MM.1S (cell line): ENCODE measurements around the gene KRT38.

Experiments
- DNase-seq: peaks from one replicate; pipeline ENCODE4 v3.0.0-alpha.2; 2015
- H2AFZ ChIP-seq: fragments of 300-600 bp; sonication (generic); 2 replicates; pipeline ENCODE4 v1.6.0; 2016; ENCODE audit warnings: antibody characterized with exemption, low read length
- H3F3A ChIP-seq: fragments of 300-600 bp; sonication (generic); 2 replicates; pipeline ENCODE4 v1.6.1; 2016; ENCODE audit warnings: mild to moderate bottlenecking, antibody characterized with exemption, low read length, moderate library complexity, mixed read lengths; ENCODE audit not compliant: insufficient read depth
- H3K27ac ChIP-seq: fragments of 300-600 bp; sonication (generic); 2 replicates; pipeline ENCODE4 v1.5.1; 2016; ENCODE audit warnings: mild to moderate bottlenecking, low read length
- H3K27me3 ChIP-seq: fragments of 300-600 bp; sonication (generic); replicated peaks from 2 replicates; pipeline ENCODE4 v1.6.0; 2016; ENCODE audit warnings: low read length; ENCODE audit not compliant: insufficient read depth
- H3K36me3 ChIP-seq: fragments of 300-600 bp; sonication (generic); replicated peaks from 2 replicates; pipeline ENCODE4 v1.6.1; 2016; ENCODE audit warnings: mild to moderate bottlenecking, low read length, mixed read lengths; ENCODE audit not compliant: insufficient read depth
- H3K4me1 ChIP-seq: fragments of 300-600 bp; sonication (generic); 2 replicates; pipeline ENCODE4 v1.6.1; 2016; ENCODE audit warnings: low read length, mixed read lengths
- H3K4me2 ChIP-seq: fragments of 300-600 bp; sonication (generic); 2 replicates; pipeline ENCODE4 v1.6.0; 2016; ENCODE audit warnings: low read depth, low read length
- H3K4me3 ChIP-seq: fragments of 300-600 bp; sonication (generic); 2 replicates; pipeline ENCODE4 v1.5.1; 2016; ENCODE audit warnings: low read length, mixed read lengths
- H3K79me2 ChIP-seq: fragments of 300-600 bp; sonication (generic); 2 replicates; pipeline ENCODE4 v1.6.1; 2016; ENCODE audit warnings: mixed run types, low read length, mixed read lengths
- H3K9ac ChIP-seq: fragments of 300-600 bp; sonication (generic); 2 replicates; pipeline ENCODE4 v1.6.1; 2016; ENCODE audit warnings: low read length, mixed read lengths
- H3K9me2 ChIP-seq: fragments of 300-600 bp; sonication (generic); replicated peaks from 2 replicates; pipeline ENCODE4 v1.6.1; 2016; ENCODE audit warnings: mild to moderate bottlenecking, low read length, mixed read lengths; ENCODE audit not compliant: insufficient read depth
- H3K9me3 ChIP-seq: fragments of 300-600 bp; sonication (generic); replicated peaks from 2 replicates; pipeline ENCODE4 v1.6.1; 2016; ENCODE audit warnings: mild to moderate bottlenecking, low read length, mixed read lengths; ENCODE audit not compliant: insufficient read depth
- H4K20me1 ChIP-seq: fragments of 300-600 bp; sonication (generic); 2 replicates; pipeline ENCODE4 v1.6.1; 2016; ENCODE audit warnings: mild to moderate bottlenecking, low read length, moderate library complexity, mixed read lengths; ENCODE audit not compliant: insufficient read depth
- EZH2 ChIP-seq: fragments of 300-600 bp; sonication (generic); optimal IDR thresholded peaks from 2 replicates; pipeline ENCODE3; 2017; ENCODE audit warnings: low read depth, mild to moderate bottlenecking, antibody characterized with exemption, low read length, mixed read lengths
- EZH2phosphoT487 ChIP-seq: fragments of 300-600 bp; sonication (generic); IDR thresholded peaks from 2 replicates; pipeline ENCODE4 v1.6.1; 2018; ENCODE audit warnings: antibody characterized with exemption, low read length
- TF ChIP-seq, protein P1 (sequence below): fragments of 300-600 bp; sonication (generic); IDR thresholded peaks from 2 replicates; pipeline ENCODE4 v1.5.1; 2016; ENCODE audit warnings: antibody characterized with exemption, low read length, mixed read lengths

Gene KRT38

DNA sequence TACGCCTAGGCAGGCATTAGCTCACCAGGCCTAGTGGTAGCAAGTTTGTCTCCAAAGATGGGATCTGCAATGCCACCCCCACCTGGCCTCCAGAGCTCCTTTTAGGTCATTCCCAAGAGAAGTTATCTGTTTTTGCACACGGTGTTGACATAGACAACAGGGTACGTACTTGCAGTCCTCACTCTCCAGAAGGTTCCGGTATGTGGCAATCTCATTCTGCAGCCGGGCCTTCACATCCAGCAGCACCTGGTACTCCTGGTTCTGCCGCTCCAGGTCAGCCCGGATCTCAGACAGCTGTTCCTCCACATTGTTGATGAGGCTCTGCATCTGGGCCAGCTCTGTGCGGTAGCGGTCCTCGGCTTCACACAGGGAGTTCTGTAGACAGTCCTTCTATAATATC, 33.6 kb downstream of the KRT38 start:
- no peaks in the 10 kb centered on the region for H4K20me1 ChIP-seq
- H3K4me1 ChIP-seq, result no peaks in the 10 kb centered on the region
- H2AFZ ChIP-seq, result no peak overlapping the region
- no peaks in the 10 kb centered on the region for H3K27me3 ChIP-seq
- H3K4me3 ChIP-seq, result no peak overlapping the region
- H3K79me2 ChIP-seq, result no peaks in the 10 kb centered on the region
- TF ChIP-seq, protein P1, sequence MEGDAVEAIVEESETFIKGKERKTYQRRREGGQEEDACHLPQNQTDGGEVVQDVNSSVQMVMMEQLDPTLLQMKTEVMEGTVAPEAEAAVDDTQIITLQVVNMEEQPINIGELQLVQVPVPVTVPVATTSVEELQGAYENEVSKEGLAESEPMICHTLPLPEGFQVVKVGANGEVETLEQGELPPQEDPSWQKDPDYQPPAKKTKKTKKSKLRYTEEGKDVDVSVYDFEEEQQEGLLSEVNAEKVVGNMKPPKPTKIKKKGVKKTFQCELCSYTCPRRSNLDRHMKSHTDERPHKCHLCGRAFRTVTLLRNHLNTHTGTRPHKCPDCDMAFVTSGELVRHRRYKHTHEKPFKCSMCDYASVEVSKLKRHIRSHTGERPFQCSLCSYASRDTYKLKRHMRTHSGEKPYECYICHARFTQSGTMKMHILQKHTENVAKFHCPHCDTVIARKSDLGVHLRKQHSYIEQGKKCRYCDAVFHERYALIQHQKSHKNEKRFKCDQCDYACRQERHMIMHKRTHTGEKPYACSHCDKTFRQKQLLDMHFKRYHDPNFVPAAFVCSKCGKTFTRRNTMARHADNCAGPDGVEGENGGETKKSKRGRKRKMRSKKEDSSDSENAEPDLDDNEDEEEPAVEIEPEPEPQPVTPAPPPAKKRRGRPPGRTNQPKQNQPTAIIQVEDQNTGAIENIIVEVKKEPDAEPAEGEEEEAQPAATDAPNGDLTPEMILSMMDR, result no peak
- H3K9me2 ChIP-seq, result no peaks in the 10 kb centered on the region
- H3K36me3 ChIP-seq, result no peaks in the 10 kb centered on the region
- no peak overlapping the region for H3K27ac ChIP-seq
- H3F3A ChIP-seq, result no peaks in the 10 kb centered on the region
- H3K9me3 ChIP-seq, result no peaks in the 10 kb centered on the region
- no peak overlapping the region for H3K4me2 ChIP-seq
- no peak overlapping the region for H3K9ac ChIP-seq
- no peak for DNase-seq

DNA sequence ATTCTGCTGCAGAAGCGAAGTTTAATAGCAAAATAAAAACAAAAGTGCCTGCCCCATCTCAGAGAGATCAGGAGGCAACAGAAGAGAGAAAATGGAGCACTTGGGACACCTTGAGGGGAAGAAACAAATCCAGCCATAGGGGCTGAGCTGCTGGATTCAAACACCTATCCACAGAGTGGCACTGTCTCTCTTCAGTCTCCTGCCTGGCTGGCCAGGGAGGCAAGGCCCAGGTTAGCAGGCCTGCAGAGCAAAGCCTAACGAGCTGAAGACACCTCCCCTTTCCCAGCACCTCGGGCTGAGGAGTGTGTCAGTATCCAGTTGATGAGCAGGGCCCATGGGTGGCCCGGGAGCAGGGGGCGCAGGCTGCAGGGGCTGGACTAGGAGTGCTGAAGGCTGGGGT, 34.6 kb downstream of the KRT38 start:
- Histone ChIP-seq H3K9ac (no peak overlapping the region), H3K79me2 (no peaks in the 10 kb centered on the region), H3K36me3 (no peaks in the 10 kb centered on the region), H2AFZ (no peak overlapping the region), H3K9me3 (no peaks in the 10 kb centered on the region), H3K9me2 (no peaks in the 10 kb centered on the region), H3K4me3 (no peak overlapping the region), H3K4me2 (no peak overlapping the region), H4K20me1 (no peaks in the 10 kb centered on the region), H3K27me3 (no peaks in the 10 kb centered on the region), H3K4me1 (no peaks in the 10 kb centered on the region), H3F3A (no peaks in the 10 kb centered on the region), H3K27ac (no peak overlapping the region)
- DNase-seq, result no peak
- TF ChIP-seq EZH2phosphoT487 (no peak), EZH2 (no peak)
- TF ChIP-seq, protein P1, result no peak

DNA sequence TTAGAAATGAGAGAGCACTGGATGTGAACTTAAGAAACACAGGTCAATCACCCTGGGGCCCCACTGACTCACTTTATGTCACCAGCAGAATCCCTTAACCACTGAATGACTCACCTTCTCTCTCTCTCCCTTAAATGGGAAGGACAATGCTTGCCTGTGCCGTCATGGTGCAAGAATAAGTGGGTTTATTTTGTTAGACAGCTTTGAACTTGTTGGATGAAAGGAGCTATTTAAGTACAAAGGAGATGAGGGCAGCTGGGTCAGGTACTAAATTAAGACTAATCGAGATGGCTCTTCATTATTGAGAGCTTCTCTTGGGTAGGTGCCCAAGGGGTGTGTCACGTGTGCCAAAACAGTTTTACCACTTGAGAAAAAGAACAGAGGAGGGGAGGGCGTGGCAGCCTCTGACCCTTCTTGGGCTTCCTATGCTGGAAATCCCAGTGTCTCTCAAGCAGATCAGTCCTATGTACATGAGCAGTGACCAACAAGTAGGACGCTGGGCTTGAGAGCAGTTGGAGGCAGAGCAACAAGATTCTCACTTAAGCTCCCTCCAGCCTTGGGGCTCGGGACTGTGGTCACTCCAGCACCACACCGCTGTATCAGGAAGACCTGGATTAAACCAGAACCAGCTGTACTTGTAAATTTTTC, 36.6 kb downstream of the KRT38 start:
- no peaks in the 10 kb centered on the region for H3K9me2 ChIP-seq
- H3K27ac ChIP-seq, result no peak overlapping the region
- H2AFZ ChIP-seq, result no peak overlapping the region
- H3F3A ChIP-seq, result no peaks in the 10 kb centered on the region
- no peaks in the 10 kb centered on the region for H3K36me3 ChIP-seq
- H3K4me1 ChIP-seq, result no peaks in the 10 kb centered on the region
- no peak overlapping the region for H3K4me3 ChIP-seq
- DNase-seq, result no peak
- H3K9me3 ChIP-seq, result no peaks in the 10 kb centered on the region
- H3K9ac ChIP-seq, result no peak overlapping the region
- no peaks in the 10 kb centered on the region for H4K20me1 ChIP-seq
- H3K79me2 ChIP-seq, result no peaks in the 10 kb centered on the region
- no peak for TF ChIP-seq EZH2phosphoT487
- TF ChIP-seq, protein P1, result no peak
- no peaks in the 10 kb centered on the region for H3K27me3 ChIP-seq
- H3K4me2 ChIP-seq, result no peak overlapping the region
